ENCODE data around the gene KRTAP10-1.

- TF ChIP-seq EZH2 (IDR thresholded peaks at IDR 0.05; ENCODE audit: low read length, unreplicated experiment) (no peak), EZH2phosphoT487 (IDR thresholded peaks at IDR 0.05; ENCODE audit: borderline replicate concordance, low read length) (no peak)
Measured at GRCh38 chr21:44551340-44551961, 11.5 kb upstream of the KRTAP10-1 start, which contains the start of gene KRTAP10-2.
